ENCODE data around the gene FAT1.

The FAT1 gene

DNA sequence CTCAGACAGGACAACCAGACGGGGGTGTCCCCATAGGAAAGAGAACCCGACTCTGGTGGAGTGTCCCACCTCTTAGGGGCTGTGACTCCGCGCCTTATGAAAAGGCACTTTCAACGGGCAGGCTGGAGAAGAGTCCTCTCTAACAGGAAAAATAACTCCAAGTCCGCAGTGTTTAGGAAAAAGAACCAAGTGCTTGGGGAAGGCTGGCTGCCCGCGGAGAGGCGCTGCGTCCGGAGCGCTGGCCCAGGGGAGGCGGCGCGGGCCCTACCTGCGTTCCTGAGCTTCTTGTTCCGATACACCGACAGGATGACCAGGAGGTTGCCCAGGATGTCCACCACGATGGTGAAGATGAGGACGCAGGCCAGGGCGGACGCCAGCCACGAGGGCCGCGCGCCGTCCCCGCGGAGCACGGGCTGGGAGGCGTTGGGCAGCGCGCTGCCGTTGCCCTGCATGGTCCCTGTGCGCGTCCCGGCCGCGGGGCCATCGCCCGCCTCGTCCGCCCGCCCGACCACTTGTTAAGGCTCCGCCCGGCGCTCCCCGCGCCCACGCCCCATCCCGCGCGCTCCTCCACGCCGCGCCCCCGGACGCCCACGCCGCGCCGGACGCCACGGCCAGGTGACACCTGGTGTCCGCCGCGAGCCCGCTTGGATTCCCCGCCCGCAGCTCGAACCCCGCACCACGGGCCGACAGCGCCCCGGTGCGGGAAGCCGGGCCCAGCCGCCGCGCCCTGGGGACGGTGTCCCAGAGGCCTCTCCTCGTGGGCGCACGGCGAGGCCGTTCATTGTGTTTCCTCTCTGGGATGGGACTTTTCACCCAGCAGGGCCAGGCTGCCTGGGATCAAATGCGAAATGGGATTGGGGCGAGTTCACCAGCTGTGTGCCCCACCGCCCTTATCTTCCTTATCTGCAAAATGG lies 168.5 kb downstream of the FAT1 start, which contains the start of gene MTNR1A:
MTNR1A (minus strand) TSS at position 654 of the 914 bp plus-strand sequence; CDS start at position 452, 202 bp downstream.
- DNase-seq = no peak

DNA sequence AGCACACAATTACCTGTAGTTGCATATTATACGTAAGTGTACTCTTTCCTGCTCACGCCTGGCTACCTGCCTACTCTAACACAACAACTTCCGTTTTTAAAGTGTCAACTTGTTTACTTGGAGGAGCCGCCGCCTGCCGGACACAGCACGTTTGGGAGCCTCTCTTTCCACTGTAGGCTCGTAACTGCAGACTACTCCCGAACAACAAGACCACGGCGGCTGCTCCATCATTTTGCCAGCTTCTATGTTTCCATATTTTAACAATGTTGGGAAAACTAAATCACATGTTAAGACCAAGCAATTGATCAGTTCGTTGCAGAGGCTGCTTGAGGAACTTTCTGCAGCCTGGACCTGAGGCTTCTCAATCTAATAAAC lies 169.1 kb downstream of the FAT1 start:
- no peak for DNase-seq

DNA sequence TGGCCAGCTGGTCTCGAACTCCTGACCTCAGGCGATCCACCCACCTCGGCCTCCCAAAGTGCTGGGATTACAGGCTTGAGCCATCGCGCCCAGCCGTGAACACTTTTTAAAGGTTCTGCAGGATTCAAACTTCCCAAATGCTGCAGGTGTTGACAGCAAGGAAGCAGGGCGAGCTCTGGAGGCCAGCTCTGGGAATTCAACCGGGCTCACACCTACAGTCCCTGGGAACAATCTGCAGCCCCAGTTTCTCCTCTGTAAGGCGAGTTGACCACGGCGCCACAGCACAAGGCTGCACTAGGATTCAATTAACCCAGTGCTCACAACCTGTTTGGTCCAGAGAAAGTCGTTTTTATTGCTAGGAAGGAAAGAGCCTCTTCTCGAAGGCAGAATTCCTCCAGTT lies 169.9 kb downstream of the FAT1 start:
- DNase-seq = no peak

DNA sequence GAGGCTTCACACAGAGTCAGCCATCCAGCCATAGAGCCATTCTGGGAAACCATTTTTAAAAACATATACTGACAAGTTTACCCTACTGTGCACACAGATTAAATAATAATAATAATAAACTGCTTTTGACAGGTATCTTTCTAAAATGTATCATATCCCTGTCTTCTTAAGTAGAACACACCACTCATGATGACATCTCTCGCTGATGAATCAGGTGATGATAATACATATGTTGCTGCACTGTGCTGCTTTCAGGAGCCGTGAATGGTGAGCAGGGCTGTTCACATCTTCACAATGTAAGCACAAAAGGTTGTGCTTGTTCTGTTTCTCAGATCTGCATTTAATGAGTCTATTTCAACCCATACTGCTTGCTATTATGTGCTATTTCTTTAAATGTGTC lies 171.8 kb downstream of the FAT1 start:
- DNase-seq = no peak

DNA sequence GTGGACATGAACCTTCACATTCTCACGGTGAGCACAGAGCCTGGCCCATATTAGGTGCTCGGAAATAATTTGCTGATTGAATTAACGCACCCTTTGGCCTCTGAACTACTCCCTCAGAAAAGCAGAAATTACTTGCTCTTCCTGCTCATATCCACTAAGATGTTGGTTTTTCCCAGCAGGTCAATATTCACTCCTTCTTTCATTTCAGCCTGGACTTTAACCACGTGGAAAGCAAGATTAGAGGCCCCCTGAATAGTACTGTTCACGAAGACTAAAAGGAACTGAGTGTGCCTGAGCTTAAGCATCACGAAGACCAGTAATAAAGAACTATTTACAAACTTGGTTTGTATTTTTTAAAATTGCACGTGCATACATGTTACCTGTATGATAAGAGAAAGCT lies 178.2 kb downstream of the FAT1 start:
- no peak for DNase-seq

DNA sequence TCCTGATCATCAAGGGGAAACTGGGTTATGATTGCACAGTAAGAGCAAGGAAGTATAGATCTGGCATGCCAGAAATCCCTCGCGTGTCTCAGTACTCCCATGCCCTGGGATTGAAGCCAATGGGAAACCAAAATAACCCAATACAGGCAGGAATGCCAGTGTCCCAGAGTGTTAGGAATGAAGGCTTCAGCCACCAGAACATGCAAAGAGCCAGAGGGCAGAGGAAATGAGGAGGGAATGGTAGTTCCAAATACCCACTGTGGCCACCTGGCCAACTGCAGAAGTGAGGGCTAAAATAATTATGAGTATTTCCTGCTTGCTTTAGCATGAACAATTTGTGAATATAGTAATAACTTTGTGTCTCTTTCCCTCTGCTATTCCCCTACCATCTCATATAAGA lies 180.4 kb downstream of the FAT1 start:
- no peak for DNase-seq

DNA sequence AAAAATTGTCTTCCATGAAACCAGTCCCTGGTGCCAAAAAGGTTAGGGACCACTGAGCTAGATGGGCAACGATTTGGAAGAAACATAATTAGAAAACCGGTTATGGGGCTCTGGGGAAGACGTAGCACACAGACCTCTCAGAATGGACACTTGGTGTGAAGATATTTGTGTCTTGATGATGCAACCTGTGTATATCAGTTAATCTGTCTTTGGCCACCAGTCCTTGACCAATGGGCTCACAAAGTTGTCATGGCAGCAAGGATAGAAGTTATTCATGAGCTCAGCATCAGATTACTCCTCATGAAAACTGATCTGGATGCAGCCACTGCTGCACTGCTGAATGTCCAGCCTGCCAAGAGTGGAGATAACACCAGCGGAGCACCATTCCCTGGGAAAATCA lies 181.9 kb downstream of the FAT1 start:
- no peak for DNase-seq

DNA sequence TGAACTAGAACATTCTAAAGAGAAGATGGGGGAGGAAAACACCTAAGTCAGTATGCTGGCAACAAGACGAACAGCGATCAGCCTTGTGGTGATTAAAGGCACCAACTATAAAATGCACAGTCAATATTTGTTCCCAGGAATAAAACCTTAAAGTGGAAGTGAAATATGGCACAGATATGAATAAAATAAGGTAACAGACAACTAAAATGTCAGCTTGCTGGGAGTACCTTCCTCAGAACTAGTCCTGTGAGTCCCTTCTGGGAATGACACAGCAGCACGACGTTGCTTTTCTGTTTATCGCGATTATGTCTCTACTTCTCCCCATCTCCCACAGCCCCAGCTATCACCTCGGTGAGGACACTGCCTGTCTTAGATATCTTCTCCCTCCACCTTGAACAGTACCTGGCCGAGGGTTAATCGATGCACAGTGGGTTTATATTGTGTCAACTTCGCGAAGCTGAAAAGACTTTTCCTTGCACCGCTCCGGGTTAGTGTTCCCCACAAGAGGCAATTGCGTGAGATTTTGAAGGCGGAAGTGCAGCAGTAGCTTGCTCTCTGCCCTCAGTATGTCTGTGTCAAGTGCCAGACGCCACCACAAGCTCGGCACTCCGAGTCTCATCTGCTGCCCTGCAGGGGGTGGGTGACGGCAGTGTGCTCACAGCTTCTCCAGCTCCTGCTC lies 185.7 kb downstream of the FAT1 start:
- DNase-seq = no peak

All from stimulated activated CD4-positive, alpha-beta T cell treated with anti-CD3 and anti-CD28 coated beads, Interleukin-4, amount 100 ng/mL, for 1 hour (primary cell).